AG04450 (cell line): ENCODE measurements around the gene RRN3. TPM values are rescaled to one million over a fixed set of nuclear protein-coding genes. Genes with fewer than 3 reads are reported as not detected.

Experiments
- CTCF ChIA-PET: fragments of 300-600, 350-600 bp; formaldehyde crosslinking; extraction: SDS; loops from one replicate; lab custom pipeline; 2022; ENCODE audit warnings: antibody characterized with exemption, inconsistent platforms; lab: Charles Lee
- POLR2A ChIA-PET: fragments of 350-600 bp; formaldehyde crosslinking; extraction: SDS; loops from one replicate; lab custom pipeline; 2021; ENCODE audit warnings: antibody characterized with exemption, inconsistent platforms; lab: Yijun Ruan, JAX
- DNase-seq: peaks from one replicate; pipeline ENCODE4 v3.0.0-alpha.2; 2011; ENCODE audit warnings: low read depth, low spot score
- H3K27ac ChIP-seq: one replicate; pipeline ENCODE4 v1.5.1; 2012; ENCODE audit warnings: low read depth, low read length, control low read depth
- H3K27me3 ChIP-seq: one replicate; pipeline ENCODE4 v1.6.0; 2012; ENCODE audit warnings: low read length; ENCODE audit not compliant: control insufficient read depth, insufficient read depth
- H3K4me3 ChIP-seq: 2 replicates; pipeline ENCODE4 v1.5.1; 2011; ENCODE audit warnings: mild to moderate bottlenecking, low read depth, low read length, control low read depth
- H3K9me3 ChIP-seq: 2 replicates; pipeline ENCODE4 v1.5.1; 2012; ENCODE audit warnings: low read length; ENCODE audit not compliant: control insufficient read depth, insufficient read depth
- polyA plus RNA-seq: library from polyadenylated mRNA; depleted of rRNA; stranded (reverse); fragments of >200 nt; gene quantifications from 2 replicates; pipeline ENCODE4 v1.2.3, GENCODE V29; 2011
- TF ChIP-seq, protein P1 (sequence below): IDR thresholded peaks from 2 replicates; pipeline ENCODE4 v1.5.1; 2011; ENCODE audit warnings: low read depth, low read length, control low read depth, inconsistent platforms

Gene RRN3
- polyA plus RNA-seq, 1 experiment = 45.3 TPM

DNA sequence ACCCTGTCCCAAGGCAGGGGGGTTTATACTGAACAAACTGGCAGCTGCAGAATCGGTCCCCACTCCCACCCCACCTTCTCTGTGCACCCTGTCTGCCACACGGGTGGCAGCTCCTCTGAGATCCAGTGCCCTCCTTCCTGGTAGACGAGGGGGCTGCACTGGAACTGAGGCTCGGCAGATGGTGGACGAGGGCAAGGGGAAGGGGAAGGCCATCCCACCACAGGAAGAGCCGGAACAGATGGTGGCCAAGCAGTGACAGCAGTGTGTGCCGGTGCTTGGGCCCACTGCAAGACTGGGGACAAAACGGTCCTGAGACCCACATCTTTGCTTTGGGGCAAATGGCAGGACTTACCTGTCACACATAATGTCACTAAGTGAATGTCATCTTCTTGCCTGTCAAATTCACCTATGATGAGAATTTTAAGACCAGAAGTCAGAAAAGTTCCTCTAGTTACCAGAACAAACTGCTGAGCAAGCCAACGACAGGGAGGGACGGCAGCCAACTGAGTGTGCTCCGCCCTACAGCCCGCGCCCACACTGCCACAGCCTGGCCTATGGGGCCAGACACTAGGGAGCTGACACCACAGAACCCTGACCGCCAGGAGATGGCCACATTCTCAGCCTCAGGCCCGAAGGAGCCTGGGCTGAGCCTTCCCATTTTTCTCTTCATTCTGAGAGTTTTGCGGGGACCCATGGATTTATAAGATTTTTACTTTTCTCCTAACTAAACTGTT is 52.6 kb downstream of the RRN3 start:
- no peak overlapping the region for H3K27ac ChIP-seq
- no peak for DNase-seq
- CTCF ChIA-PET = interaction anchor here (0.6 kb wide), 2 partner anchors 11 to 30 kb away, joined by 3 to 4 read pairs; no protein-coding TSS in a partner anchor

DNA sequence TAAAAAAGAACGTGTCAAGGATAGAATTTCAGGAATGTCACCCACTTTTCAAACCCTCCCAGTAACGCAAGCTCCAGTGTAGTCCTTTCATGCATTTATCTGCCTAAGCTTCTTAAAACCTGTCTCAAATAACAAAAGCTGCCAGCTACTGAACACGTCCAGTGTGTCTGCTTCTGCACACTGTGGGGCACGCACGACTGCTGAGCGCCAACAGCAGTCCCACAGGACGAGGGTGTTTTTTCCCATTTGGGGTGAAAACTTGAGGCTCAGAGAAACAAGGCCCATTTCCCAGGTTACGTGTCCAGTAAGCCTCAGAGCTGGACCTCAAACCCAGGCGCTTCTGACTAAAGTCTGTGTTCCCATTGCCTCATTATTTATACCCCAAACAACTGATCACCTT is 55.4 kb downstream of the RRN3 start:
- CTCF ChIA-PET = no interaction called here
- no peaks in the 10 kb centered on the region for H3K9me3 ChIP-seq
- no peak overlapping the region for H3K4me3 ChIP-seq
- TF ChIP-seq, protein P1, sequence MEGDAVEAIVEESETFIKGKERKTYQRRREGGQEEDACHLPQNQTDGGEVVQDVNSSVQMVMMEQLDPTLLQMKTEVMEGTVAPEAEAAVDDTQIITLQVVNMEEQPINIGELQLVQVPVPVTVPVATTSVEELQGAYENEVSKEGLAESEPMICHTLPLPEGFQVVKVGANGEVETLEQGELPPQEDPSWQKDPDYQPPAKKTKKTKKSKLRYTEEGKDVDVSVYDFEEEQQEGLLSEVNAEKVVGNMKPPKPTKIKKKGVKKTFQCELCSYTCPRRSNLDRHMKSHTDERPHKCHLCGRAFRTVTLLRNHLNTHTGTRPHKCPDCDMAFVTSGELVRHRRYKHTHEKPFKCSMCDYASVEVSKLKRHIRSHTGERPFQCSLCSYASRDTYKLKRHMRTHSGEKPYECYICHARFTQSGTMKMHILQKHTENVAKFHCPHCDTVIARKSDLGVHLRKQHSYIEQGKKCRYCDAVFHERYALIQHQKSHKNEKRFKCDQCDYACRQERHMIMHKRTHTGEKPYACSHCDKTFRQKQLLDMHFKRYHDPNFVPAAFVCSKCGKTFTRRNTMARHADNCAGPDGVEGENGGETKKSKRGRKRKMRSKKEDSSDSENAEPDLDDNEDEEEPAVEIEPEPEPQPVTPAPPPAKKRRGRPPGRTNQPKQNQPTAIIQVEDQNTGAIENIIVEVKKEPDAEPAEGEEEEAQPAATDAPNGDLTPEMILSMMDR = no peak
- H3K27ac ChIP-seq = no peak overlapping the region
- DNase-seq = no peak
- POLR2A ChIA-PET = interaction anchor here (0.6 kb wide), 1 partner anchor 13 kb away, joined by 3 read pairs; no protein-coding TSS in a partner anchor
- no peaks in the 10 kb centered on the region for H3K27me3 ChIP-seq

More for the DNA sequence above, 52.6 kb downstream of the RRN3 start:
- Histone ChIP-seq H3K9me3 (no peaks in the 10 kb centered on the region), H3K4me3 (no peak overlapping the region), H3K27me3 (no peaks in the 10 kb centered on the region)
- TF ChIP-seq, protein P1 = no peak
- POLR2A ChIA-PET = no interaction called here

GRCh38 chr16:15037745-15038144 is 56.3 kb downstream of the RRN3 start:
- ChIA-PET CTCF (no interaction called here), POLR2A (no interaction called here)
- H3K9me3 ChIP-seq = no peaks in the 10 kb centered on the region
- no peaks in the 10 kb centered on the region for H3K27me3 ChIP-seq
- TF ChIP-seq, protein P1 = no peak
- no peak overlapping the region for H3K4me3 ChIP-seq
- no peak overlapping the region for H3K27ac ChIP-seq
- DNase-seq = no peak

- Histone ChIP-seq H3K27ac (no peak overlapping the region), H3K4me3 (no peak overlapping the region), H3K27me3 (no peaks in the 10 kb centered on the region), H3K9me3 (no peaks in the 10 kb centered on the region)
- TF ChIP-seq, protein P1 = no peak
- ChIA-PET POLR2A (interaction anchor here (0.6 kb wide), 1 partner anchor 53 kb away, joined by 4 read pairs; no protein-coding TSS in a partner anchor), CTCF (no interaction called here)
- DNase-seq = no peak
Observed at GRCh38 chr16:15037003-15037402, 57.1 kb downstream of the RRN3 start.

GRCh38 chr16:15035163-15035729 is 58.8 kb downstream of the RRN3 start:
- POLR2A ChIA-PET = no interaction called here
- Histone ChIP-seq H3K4me3 (no peak overlapping the region), H3K9me3 (no peaks in the 10 kb centered on the region), H3K27me3 (no peaks in the 10 kb centered on the region), H3K27ac (no peak overlapping the region)
- DNase-seq = no peak
- TF ChIP-seq, protein P1 = no peak
- CTCF ChIA-PET = no interaction called here
